GM12874 (cell line): ENCODE results near the gene OGT.

Source experiments
- TF ChIP-seq, protein P1 (sequence below): IDR thresholded peaks from 2 replicates; pipeline ENCODE4 v1.5.1; 2011; ENCODE audit warnings: low read depth, mild to moderate bottlenecking, control low read depth, low read length, moderate library complexity; ENCODE audit not compliant: insufficient read depth

Gene OGT

DNA sequence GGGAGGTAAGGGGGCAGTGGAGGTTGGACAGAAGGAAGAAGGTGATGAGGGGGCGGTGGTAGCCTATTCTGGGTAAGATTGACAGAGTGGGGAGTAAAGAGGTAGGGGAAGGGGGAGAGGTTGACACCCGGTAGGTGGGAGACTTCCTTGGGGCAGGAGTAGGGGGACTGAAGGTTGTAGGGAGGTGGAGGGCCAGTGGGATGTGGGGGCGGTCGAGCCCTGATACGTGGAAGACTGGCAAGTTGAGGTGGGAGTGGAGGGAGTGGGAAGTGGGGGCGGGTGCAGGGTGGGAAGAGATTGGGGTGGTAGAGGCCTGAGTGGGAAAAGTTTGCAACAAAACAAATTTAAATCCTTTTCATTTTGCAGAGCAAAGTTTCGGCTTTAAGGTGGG, 47.1 kb downstream of the OGT start:
- TF ChIP-seq, protein P1, sequence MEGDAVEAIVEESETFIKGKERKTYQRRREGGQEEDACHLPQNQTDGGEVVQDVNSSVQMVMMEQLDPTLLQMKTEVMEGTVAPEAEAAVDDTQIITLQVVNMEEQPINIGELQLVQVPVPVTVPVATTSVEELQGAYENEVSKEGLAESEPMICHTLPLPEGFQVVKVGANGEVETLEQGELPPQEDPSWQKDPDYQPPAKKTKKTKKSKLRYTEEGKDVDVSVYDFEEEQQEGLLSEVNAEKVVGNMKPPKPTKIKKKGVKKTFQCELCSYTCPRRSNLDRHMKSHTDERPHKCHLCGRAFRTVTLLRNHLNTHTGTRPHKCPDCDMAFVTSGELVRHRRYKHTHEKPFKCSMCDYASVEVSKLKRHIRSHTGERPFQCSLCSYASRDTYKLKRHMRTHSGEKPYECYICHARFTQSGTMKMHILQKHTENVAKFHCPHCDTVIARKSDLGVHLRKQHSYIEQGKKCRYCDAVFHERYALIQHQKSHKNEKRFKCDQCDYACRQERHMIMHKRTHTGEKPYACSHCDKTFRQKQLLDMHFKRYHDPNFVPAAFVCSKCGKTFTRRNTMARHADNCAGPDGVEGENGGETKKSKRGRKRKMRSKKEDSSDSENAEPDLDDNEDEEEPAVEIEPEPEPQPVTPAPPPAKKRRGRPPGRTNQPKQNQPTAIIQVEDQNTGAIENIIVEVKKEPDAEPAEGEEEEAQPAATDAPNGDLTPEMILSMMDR = no peak

DNA sequence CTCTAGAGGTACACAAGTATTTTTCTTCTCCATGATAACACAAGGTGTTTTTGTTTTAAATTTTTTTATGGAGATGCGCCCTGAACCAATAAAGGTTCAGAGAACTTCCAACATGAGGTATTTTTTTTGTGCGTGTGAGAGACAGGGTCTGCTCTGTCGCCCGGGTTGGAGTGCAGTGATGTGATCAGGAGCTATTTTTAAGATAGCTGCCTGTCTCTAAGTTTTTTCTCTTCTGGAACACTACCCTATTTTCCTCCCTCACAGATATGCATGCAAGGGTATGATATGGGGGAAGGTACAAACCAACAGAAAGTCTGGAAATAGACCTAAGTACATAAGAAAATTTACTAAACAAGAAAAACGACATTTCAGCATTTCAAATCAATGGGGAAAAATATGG, 48.3 kb downstream of the OGT start:
- TF ChIP-seq, protein P1 = no peak

DNA sequence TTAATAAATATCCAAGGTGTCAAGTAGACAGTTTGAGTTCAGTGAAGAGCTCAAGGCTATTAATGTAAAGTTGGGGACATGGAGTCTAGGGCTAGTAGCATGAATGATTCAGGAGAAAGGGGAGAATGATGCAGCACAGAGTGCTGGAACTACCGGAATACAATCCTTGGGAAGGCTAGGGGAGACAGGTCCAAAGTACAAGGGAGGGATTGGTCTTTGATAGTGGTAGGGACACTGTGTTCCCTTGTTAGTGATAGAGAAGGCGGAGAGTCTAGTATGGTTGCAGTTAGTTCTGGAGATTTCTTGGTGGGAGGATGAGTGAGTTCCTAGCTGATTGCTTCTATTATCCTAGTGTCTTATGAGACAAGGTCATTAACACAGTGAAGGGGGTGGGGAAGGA, 54.0 kb downstream of the OGT start:
- TF ChIP-seq, protein P1 = no peak

DNA sequence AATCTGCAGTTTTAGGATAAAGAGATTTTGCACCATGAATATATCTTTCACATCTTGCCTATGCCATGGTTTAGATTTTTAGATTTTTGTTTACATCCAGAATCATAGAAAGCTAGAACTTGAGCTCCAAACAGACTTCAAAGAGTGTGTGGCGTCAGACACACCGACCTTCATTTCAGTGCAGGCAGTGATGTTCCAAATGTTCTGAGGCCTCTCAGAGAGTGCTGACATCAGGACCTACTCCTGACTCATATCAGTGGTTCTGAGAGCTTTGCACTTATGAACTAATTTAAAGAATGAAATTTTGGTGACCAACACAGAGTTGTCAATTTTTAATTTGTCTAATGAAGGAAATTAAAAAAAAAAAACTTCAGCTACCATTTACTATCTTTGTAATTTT, 67.1 kb downstream of the OGT start:
- TF ChIP-seq, protein P1 = no peak

DNA sequence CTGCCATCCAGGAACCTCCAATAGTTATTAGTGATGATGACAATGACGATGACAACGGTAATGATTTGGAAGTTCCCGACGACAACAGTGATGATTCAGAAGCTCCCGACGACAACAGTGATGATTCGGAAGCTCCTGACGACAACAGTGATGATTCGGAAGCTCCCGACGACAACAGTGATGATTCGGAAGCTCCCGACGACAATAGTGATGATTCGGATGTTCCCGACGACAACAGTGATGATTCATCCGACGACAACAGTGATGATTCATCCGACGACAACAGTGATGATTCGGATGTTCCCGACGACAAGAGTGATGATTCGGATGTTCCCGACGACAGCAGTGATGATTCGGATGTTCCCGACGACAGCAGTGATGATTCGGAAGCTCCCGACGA, 70.7 kb downstream of the OGT start:
- TF ChIP-seq, protein P1 = no peak

DNA sequence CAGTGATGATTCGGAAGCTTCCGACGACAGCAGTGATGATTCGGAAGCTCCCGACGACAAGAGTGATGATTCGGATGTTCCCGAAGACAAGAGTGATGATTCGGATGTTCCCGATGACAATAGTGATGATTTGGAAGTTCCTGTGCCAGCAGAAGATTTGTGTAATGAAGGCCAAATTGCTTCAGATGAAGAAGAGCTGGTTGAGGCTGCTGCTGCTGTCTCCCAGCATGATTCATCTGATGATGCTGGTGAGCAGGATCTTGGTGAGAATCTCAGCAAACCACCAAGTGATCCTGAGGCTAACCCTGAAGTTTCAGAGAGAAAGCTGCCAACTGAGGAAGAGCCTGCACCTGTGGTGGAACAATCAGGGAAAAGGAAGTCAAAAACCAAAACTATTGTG, 71.2 kb downstream of the OGT start:
- TF ChIP-seq, protein P1 = no peak

DNA sequence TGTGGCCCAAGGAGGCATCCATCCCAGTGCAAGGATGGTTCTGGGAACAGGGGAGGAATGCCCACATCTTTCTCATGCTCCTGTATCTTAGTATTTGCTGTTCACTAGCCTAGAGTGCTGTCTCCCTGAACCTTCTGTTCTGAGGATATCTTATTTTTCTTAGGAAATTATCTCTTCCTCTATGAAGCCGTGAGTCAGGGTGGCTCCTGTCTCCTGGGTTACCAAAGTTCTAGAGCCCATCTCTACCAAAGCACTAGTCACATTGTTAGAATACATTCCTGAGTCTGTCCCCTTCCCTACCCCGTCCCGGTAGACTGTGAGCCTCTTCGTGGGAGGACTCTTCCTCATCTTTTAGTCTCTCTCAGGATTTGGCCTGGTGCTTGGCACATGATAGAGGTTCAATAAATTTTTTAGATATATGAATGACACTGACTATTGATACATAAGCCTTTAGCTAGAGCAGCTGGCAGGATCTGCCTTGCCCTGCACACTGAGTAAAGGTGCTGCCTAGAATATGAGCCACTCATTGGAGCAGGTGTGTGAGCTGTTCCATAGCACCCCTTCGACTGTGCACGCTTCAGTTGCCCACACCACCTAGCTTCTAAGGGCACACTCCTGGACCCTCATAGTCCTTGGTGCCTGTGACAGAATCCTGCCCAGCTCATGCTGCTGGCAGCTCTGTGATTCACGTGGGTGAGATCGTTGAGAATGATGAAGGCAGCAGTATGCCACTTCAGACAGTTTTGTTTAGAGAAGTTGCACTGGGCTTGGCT, 72.1 kb downstream of the OGT start:
- TF ChIP-seq, protein P1 = no peak
